Testis (tissue), 3 donors: Measurements from ENCODE around the gene APBB1IP. TPM values are rescaled to one million over a fixed set of nuclear protein-coding genes. Genes with fewer than 3 reads are reported as not detected.

Source experiments
- DNase-seq: peaks from one replicate; pipeline ENCODE4 v3.0.0-alpha.2; 2019
- H3K27ac ChIP-seq, 2 donors: fragments of 200-600 bp; sonication (generic); one replicate each; pipeline ENCODE4 v1.5.1; 2019
- H3K27me3 ChIP-seq: fragments of 200-600 bp; sonication (generic); one replicate; pipeline ENCODE4 v1.5.1; 2019
- H3K36me3 ChIP-seq: fragments of 200-600 bp; sonication (generic); one replicate; pipeline ENCODE4 v1.5.1; 2017; ENCODE audit warnings: low read depth; ENCODE audit errors: missing control alignments
- H3K4me1 ChIP-seq: fragments of 200-600 bp; sonication (generic); one replicate; pipeline ENCODE4 v1.5.1; 2019
- H3K4me3 ChIP-seq, 2 donors: fragments of 200-600 bp; sonication (generic); one replicate each; pipeline ENCODE4 v1.5.1; 2017 to 2019
- H3K9me3 ChIP-seq: fragments of 200-600 bp; sonication (generic); one replicate; pipeline ENCODE4 v1.5.1; 2017
- CTCF ChIP-seq, 3 experiments: fragments of 450-650 bp in 2 of 3; fragments of 200-600 bp in 1 of 3; sonication (generic) in 1 of 3; IDR thresholded peaks; one replicate each; pipeline ENCODE4 v1.5.1; 2016 to 2019; ENCODE audit warnings: antibody characterized with exemption in 3 of 3, mild to moderate bottlenecking in 2 of 3, moderate library complexity in 1 of 3
- POLR2A ChIP-seq: fragments of 450-650 bp; IDR thresholded peaks from one replicate; pipeline ENCODE4 v1.6.1; 2017; ENCODE audit warnings: antibody characterized with exemption, mild to moderate bottlenecking, moderate library complexity
- WGBS, 2 donors: methylation state at CpG; one replicate each; pipeline ENCODE4 v1.1.5; 2018; 5-methylcytosine and 5-hydroxymethylcytosine counted together
- intact Hi-C: fragments of 100-400 bp; cut with DNase I; formaldehyde crosslinking; loops from one replicate; pipeline ENCODE4 v1.15.1; 2023; ENCODE audit warnings: low total_unique reads
- polyA plus RNA-seq: library from polyadenylated mRNA; stranded (reverse); fragments of 350-450 nt; fragmentation: Illumina TruSeq; extraction: RNeasy Lipid Tissue Mini Kit (QIAGEN cat#74804); gene quantifications from one replicate; pipeline ENCODE4 v1.2.3, GENCODE V29; 2014; ENCODE audit warnings: low read depth, low replicate concordance; ENCODE audit not compliant: insufficient read depth
- total RNA-seq, 2 donors: library from RNA; depleted of rRNA; stranded (reverse); fragments of >200 nt; gene quantifications; one replicate each; pipeline ENCODE4 v1.2.3, GENCODE V29; 2016

APBB1IP gene
- total and polyA plus RNA-seq, 3 donors from 2014 or later = 0.55 to 3.0 (median 2.0) TPM

- DNase-seq = no peak
- H3K27ac ChIP-seq = no peak overlapping the region
- no peaks in the 10 kb centered on the region for H3K4me1 ChIP-seq
- no peak overlapping the region for H3K4me3 ChIP-seq
- no peaks in the 10 kb centered on the region for H3K9me3 ChIP-seq
- H3K27me3 ChIP-seq = no peaks in the 10 kb centered on the region
- 85 to 88% methylated on average over 8 of the region's 8 CpGs for WGBS, 2 donors
- intact Hi-C loops = no loop called here
- H3K36me3 ChIP-seq = no peaks in the 10 kb centered on the region
- no peak for TF ChIP-seq POLR2A
- no peak for TF ChIP-seq CTCF (IDR thresholded peaks at IDR 0.05)
Measured at GRCh38 chr10:26448706-26449435, 10.7 kb downstream of the APBB1IP start.

- no peaks in the 10 kb centered on the region for H3K36me3 ChIP-seq
- no peak for DNase-seq
- H3K4me1 ChIP-seq = no peaks in the 10 kb centered on the region
- no peak overlapping the region for H3K27ac ChIP-seq
- intact Hi-C loops = no loop called here
- H3K27me3 ChIP-seq = no peaks in the 10 kb centered on the region
- 61 to 87% methylated on average over 3 of the region's 3 CpGs for WGBS, 2 donors
- H3K4me3 ChIP-seq = no peak overlapping the region
- TF ChIP-seq POLR2A (no peak), CTCF (IDR thresholded peaks at IDR 0.05) (no peak)
- H3K9me3 ChIP-seq = no peaks in the 10 kb centered on the region
Measured at GRCh38 chr10:26449726-26450125, 11.6 kb downstream of the APBB1IP start.

DNA sequence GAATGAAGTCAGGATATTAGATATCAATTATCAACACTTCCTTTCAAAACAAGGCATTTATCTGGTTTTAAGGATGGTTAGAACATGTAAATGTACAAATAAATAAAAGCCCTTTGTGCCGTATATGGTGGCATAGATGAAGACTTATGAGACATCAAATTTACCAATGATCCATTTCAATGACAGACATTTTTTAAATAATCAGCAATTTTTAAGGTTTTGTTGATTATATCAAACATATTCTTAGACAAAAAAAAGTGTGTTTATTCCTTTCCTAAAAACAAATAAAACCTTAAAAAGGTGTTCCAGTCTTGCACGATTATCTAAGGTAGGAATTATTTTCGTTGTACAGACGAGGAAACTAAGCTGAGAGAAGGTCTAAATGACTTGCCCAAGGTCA, 13.8 kb downstream of the APBB1IP start:
- DNase-seq = no peak
- Histone ChIP-seq H3K27me3 (no peaks in the 10 kb centered on the region), H3K4me3 (no peak overlapping the region), H3K36me3 (no peaks in the 10 kb centered on the region), H3K4me1 (no peaks in the 10 kb centered on the region), H3K9me3 (no peaks in the 10 kb centered on the region), H3K27ac (no peak overlapping the region)
- intact Hi-C loops = no loop called here
- TF ChIP-seq CTCF (IDR thresholded peaks at IDR 0.05) = no peak
- no peak for TF ChIP-seq POLR2A
- 13 to 42% methylated on average over 4 of the region's 4 CpGs for WGBS, 2 donors

DNA sequence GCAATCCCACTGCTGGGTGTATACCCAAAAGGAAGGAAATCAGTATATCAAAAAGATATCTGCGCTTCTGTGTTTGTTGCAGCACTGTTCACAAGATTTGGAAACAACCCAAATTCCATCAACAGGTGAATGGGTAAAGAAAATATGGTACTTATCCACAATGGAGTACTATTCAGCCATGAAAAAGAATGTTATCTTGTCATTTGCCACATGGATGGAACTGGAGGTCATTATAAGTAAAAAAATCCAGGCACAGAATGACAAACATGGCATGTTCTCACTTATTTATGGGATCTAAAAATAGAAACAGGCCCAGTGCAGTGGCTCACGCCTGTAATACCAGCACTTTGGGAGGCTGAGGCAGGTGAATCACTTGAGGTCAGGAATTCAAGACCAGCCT, 15.7 kb downstream of the APBB1IP start:
- Histone ChIP-seq H3K4me3 (no peak overlapping the region), H3K27me3 (no peaks in the 10 kb centered on the region), H3K4me1 (no peaks in the 10 kb centered on the region), H3K9me3 (no peaks in the 10 kb centered on the region), H3K27ac (no peak overlapping the region), H3K36me3 (no peaks in the 10 kb centered on the region)
- no peak for TF ChIP-seq POLR2A
- no peak for TF ChIP-seq CTCF (IDR thresholded peaks at IDR 0.05)
- WGBS, 2 donors = 38 to 98% methylated on average over 2 of the region's 2 CpGs
- DNase-seq = no peak
- intact Hi-C loops = no loop called here

- 73 to 87% methylated on average over 2 of the region's 2 CpGs for WGBS, 2 donors
- Histone ChIP-seq H3K27me3 (no peaks in the 10 kb centered on the region), H3K4me3 (no peak overlapping the region), H3K27ac (no peak overlapping the region), H3K9me3 (no peaks in the 10 kb centered on the region), H3K36me3 (no peaks in the 10 kb centered on the region), H3K4me1 (no peaks in the 10 kb centered on the region)
- no peak for TF ChIP-seq POLR2A
- no peak for TF ChIP-seq CTCF (IDR thresholded peaks at IDR 0.05)
- DNase-seq = no peak
- intact Hi-C loops = no loop called here
Measured at GRCh38 chr10:26454891-26455290, 16.8 kb downstream of the APBB1IP start.
